Putamen (tissue), 1 donor: ENCODE data around the gene COL5A1.
"Not testable (repeated sequence)": the region's sequence is repeated elsewhere in the genome, so short reads cannot be mapped to it uniquely, and the experiment has no call there.

Experiments used
- DNase-seq: peaks from one replicate; pipeline ENCODE4 v3.0.0-alpha.2; 2016; ENCODE audit warnings: low spot score

The COL5A1 gene

DNA sequence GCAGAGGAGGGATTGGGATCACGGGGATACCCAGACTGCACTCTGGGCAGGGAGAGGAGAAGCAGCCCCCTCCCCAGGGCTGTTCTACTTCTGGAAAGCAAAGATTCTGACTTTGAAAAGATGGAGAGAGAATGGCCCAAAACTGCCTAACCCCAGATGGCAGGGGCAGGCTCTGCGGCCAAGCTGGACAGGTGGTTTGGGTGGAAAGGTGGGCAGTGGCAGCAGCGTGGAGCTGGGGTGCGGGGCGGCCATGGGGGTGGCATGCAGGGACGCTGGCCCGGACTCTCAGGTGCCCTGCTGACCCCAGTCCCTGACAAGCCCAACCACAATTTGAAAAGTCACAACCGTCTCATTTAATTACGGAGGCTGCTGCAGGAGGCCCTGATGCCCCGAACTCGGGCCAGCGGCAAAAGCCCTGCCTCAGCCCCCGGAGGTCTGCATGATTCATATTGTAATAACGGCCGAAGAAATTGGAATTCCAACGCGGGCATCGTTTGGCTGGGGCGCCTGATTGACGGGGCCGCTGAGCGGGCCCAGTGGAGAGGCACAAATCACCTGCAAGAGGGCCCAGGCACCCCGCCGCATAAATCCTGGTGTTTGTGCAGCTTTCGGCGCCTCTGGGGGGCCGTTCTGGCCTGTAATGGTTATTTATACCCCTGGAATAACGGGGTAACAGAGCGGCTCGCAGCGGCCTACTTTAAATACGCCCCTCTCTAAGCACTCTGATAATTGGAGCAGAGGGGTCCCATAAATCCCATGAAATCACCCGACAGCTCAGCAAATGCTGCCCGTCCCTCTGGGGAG is 197.2 kb downstream of the COL5A1 start:
- no peak for DNase-seq

- DNase-seq: no peak
Measured at GRCh38 chr9:134839455-134840125, 198.0 kb downstream of the COL5A1 start.

DNA sequence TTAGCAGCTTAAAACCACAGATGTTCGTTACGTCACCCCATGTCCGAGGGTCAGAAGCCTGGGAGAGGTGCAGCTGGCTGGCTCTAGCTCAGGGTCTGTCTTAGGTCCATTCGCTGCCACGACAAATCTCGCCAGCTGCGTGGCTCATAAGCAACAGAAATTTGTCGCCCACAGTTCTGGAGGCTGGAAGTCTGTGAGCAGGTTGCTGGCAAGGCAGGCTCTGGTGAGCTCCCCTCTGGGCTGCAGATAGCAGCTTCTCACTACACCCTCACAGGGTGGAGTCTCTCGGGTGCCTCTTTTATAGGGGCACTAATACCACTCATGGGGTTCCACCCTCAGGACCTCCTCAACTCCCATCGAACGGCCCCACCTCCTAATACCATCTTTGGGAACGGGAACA is 198.9 kb downstream of the COL5A1 start:
- DNase-seq: no peak

DNA sequence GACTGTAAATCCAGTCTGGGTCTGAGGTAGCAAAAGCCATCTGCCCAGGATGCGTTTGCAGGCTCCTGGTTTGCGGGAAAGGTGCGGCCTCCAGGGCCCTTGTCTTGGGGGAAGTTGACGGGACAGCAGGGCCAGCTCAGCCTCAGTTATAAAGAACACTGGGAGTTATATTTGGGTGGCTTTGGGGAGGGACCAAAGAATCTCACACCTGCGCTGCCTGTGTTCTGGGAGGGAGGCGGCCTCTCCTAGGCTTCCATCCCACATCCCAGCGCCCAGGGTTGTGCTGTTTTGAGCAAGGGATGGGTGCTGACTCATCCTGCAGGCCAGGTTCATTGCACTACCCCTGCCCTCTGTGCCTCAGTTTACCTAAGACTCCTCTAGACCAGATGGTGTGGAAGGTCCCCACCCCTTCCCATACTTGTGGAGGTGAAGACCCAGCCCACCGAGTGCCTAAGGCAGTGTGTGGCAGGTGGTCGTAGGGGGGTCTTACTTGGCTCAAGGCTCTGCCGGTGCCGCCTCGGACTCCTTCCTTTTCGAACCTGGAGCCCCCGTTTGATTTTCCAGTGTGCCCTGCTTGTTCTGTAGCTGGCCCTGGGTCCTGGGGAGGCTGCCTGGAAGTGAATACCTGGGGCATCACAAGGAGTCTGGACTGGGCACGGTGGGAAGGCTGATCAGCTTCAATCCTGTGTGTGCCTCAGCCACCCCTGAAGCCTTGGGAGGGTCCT is 199.7 kb downstream of the COL5A1 start:
- no peak for DNase-seq

GRCh38 chr9:134842321-134842720 is 200.7 kb downstream of the COL5A1 start:
- DNase-seq: no peak

GRCh38 chr9:134843740-134844139 is 202.1 kb downstream of the COL5A1 start:
- no peak for DNase-seq

- no peak for DNase-seq
Measured at GRCh38 chr9:134844821-134845220, 203.2 kb downstream of the COL5A1 start.

DNA sequence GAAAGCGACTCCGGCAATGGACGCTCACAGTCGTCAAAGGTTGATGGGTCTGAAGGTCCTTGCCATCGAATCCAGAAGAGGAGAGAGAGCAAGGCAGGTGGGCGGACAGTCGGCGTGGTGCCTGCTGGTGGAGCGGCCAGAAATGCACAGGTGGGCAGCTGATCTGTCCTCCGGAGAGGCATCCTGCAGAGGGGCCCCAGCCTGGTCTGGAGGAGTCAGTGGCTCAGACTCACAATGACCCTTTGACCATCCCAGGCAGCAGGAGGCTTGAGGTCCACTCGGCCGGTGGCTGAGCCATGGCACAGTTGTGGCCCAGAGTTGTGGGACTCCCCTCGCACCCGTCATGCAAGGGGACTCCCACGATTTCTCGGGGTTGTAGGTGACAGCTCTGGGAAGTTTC is 204.6 kb downstream of the COL5A1 start:
- no peak for DNase-seq

GRCh38 chr9:134846699-134847098 is 205.1 kb downstream of the COL5A1 start:
- no peak for DNase-seq

- no peak for DNase-seq
Measured at GRCh38 chr9:134847138-134847537, 205.5 kb downstream of the COL5A1 start.

GRCh38 chr9:134847752-134848432 is 206.3 kb downstream of the COL5A1 start:
- no peak for DNase-seq

DNA sequence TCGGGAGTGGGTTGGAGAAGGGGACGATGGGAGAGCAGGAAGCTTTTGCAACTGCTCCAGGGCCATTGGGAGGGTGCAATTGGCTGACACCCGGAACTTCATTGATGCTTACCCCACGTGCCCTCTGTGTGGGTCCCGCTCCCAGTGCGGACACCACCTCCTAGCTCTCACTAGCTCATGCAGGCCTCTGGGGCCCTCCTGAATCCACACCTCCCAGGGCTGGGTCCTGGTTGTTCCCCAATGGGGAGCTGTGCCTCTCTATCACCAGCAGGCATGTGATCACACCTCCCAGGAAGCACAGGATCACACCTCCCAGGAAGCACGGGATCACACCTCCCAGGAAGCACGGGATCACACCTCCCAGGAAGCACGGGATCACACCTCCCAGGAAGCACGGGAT is 206.9 kb downstream of the COL5A1 start:
- no peak for DNase-seq

DNA sequence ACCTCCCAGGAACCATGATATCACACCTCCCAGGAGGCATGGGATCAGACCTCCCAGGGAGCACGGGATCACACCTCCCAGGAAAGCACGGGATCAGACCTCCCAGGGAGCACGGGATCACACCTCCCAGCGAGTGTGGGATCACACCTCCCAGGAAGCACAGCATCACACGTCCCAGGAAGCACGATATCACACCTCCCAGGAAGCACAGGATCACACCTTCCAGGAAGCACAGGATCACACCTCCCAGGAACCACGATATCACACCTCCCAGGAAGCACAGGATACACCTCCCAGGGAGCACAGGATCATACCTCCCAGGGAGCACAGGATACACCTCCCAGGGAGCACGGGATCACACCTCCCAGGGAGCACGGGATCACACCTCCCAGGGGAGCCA is 209.0 kb downstream of the COL5A1 start:
- DNase-seq: no peak

DNA sequence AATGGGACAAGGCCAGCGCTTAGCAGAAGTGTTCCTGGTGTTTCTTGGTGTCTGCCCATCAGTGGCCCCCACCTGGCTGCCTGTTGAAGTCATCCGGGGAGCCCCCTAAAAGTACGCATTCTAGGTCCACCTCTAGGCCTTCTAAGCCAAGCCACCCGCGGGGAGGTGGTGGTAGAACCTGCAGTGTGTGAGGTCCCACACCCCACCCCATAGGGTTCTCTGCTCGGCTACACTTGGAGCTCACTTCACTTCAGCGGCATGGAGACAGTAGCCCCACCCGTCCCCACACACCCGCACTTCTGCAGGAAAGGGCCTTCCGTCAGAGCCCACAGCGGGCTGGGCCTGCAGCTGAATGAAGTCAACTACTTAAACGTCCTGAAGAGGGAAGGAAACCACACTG is 209.4 kb downstream of the COL5A1 start:
- DNase-seq: no peak

- no peak for DNase-seq
Measured at GRCh38 chr9:134852906-134853654, 211.5 kb downstream of the COL5A1 start.

GRCh38 chr9:134853893-134854292 is 212.3 kb downstream of the COL5A1 start:
- no peak for DNase-seq

DNA sequence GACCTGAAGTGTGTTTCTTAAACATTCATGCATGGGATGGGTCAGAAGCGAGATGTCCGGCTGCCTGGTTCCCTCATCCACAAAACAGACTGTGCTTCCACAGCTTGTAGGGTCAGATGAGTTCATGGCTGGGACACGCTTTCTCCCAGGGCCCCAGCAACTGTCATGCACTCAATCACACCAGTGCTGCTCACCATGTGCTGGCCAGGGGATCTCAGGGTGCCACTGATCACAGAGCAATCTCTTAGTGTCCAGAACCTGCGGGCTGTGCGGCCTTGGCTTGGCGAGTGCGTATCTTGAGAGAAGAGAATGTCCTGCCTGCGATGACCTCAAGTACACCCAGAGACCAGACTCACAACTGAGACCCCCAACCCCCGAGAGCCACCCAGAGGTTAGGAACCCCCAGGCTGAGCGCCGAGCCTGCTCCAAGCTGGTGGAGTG is 213.0 kb downstream of the COL5A1 start:
- no peak for DNase-seq

DNA sequence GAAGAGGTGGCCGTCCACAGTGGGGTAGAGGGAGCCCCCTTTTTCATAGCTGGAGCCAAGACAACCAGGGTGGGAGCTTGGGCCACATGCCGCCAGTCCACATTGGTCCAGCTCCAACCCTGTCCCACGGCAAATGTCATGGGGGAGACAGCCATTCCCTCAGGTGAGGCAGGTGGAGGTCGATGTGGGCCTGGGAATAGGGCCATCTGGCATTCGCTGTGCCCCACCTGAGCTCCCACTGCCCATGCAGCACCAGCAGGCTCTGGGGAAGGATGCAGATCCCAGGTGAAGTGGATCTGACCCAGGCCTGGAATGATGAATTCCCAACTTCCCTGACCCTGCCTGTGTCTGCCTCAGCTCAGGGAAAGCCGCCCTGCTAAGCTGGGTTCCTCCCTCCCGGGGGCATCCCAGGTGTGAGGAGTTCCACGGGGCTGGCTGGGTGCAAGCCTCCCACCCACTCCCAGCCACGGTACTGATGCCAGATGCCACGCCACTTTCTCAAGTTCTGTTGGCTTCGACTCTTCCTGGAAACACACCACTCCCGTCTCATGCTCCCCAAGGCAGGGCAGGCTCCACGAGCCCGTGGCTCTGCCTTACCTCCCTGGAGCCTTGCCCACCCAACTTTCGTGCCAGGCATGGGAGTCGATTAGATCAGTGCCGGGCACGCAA is 213.8 kb downstream of the COL5A1 start:
- DNase-seq: no peak

GRCh38 chr9:134855900-134856377 is 214.3 kb downstream of the COL5A1 start:
- no peak for DNase-seq

- DNase-seq: not testable (repeated sequence)
Measured at GRCh38 chr9:134857451-134857850, 215.8 kb downstream of the COL5A1 start.
